Smooth muscle cell (in vitro differentiated cells): ENCODE data around the gene TEX38. TPM values are rescaled to one million over a fixed set of nuclear protein-coding genes. Genes with fewer than 3 reads are reported as not detected.

Source experiments
- DNase-seq: peaks from one replicate; lab custom pipeline; 2025; ENCODE audit not compliant: unreplicated experiment; lab: John Stamatoyannopoulos, UW
- H2AFZ ChIP-seq: fragments of 200-600 bp; sonication (generic); 2 replicates; pipeline ENCODE4 v1.6.0; 2016; ENCODE audit warnings: antibody characterized with exemption, low read depth, mild to moderate bottlenecking
- H3F3A ChIP-seq: fragments of 200-600 bp; sonication (generic); 2 replicates; pipeline ENCODE4 v1.6.0; 2017; ENCODE audit warnings: antibody characterized with exemption, low read depth
- H3K27ac ChIP-seq: fragments of 200-600 bp; sonication (generic); 2 replicates; pipeline ENCODE4 v1.5.1; 2016; ENCODE audit warnings: low read depth, mild to moderate bottlenecking
- H3K27me3 ChIP-seq: fragments of 200-600 bp; sonication (generic); 2 replicates; pipeline ENCODE4 v1.6.1; 2016; ENCODE audit warnings: low read depth, mild to moderate bottlenecking
- H3K36me3 ChIP-seq: fragments of 200-600 bp; sonication (generic); 2 replicates; pipeline ENCODE4 v1.5.1; 2016; ENCODE audit warnings: low read depth
- H3K4me1 ChIP-seq: fragments of 200-600 bp; sonication (generic); 2 replicates; pipeline ENCODE4 v1.5.1; 2016; ENCODE audit warnings: low read depth
- H3K4me2 ChIP-seq: fragments of 200-600 bp; sonication (generic); 2 replicates; pipeline ENCODE4 v1.6.0; 2016; ENCODE audit warnings: mild to moderate bottlenecking
- H3K4me3 ChIP-seq: fragments of 200-600 bp; sonication (generic); 2 replicates; pipeline ENCODE4 v1.5.1; 2016; ENCODE audit warnings: mild to moderate bottlenecking
- H3K79me2 ChIP-seq: fragments of 200-600 bp; sonication (generic); 2 replicates; pipeline ENCODE4 v1.6.0; 2016; ENCODE audit warnings: low read depth, mild to moderate bottlenecking
- H3K9ac ChIP-seq: fragments of 200-600 bp; sonication (generic); 2 replicates; pipeline ENCODE4 v1.6.0; 2016; ENCODE audit warnings: low read depth
- H3K9me3 ChIP-seq: fragments of 200-600 bp; sonication (generic); replicated peaks from 2 replicates; pipeline ENCODE4 v1.5.1; 2016; ENCODE audit warnings: low read depth
- H4K20me1 ChIP-seq: fragments of 200-600 bp; sonication (generic); 2 replicates; pipeline ENCODE4 v1.6.0; 2016; ENCODE audit warnings: low read depth
- WGBS: methylation state at CpG from one replicate; pipeline ENCODE4 v1.1.7; 2016; ENCODE audit warnings: low lambda C conversion rate; 5-methylcytosine and 5-hydroxymethylcytosine counted together
- polyA plus RNA-seq: library from polyadenylated mRNA; unstranded; fragments of >200 nt; fragmentation: Nextera tagmentation; extraction: Ambion mirVana; gene quantifications from 2 replicates; pipeline ENCODE4 v1.2.1, GENCODE V29; 2016
- total RNA-seq: library from RNA; depleted of rRNA; stranded (reverse); fragments of >200 nt; gene quantifications from 2 replicates; pipeline ENCODE4 v1.2.3, GENCODE V29; 2014
- TF ChIP-seq, protein P1 (sequence below): fragments of 200-600 bp; sonication (generic); IDR thresholded peaks from 2 replicates; pipeline ENCODE4 v1.5.1; 2017; ENCODE audit warnings: borderline replicate concordance, mild to moderate bottlenecking, antibody characterized with exemption; ENCODE audit not compliant: insufficient read depth, poor library complexity, severe bottlenecking

Gene TEX38
- total and polyA plus RNA-seq, 2 experiments from 2014 or later: not detected

DNA sequence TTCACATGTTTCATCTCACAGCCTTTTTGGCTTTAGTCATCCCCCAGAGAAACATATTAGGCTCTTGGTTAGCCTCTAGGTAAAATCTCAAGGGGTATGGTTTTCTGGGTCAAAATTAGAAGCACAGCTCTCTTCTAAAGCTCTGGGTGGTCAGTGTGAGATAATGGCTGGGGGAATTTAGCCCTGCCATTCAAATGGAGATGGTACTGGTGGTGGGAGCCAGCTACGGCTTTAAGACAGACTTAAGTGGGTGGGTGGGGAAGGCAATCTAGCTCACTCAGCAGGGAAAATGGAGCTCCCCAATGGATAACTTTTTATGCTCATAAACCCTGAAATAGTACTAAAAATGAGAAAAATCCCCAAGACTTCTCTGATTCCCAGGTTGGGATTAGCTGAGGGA is 5.7 kb downstream of the TEX38 start:
- Histone ChIP-seq H4K20me1 (no peaks in the 10 kb centered on the region), H3F3A (no peaks in the 10 kb centered on the region), H3K4me1 (peaks cover 5% of the 10 kb centered on the region), H3K27ac (no peak overlapping the region), H3K79me2 (no peaks in the 10 kb centered on the region), H3K4me2 (no peak overlapping the region), H3K36me3 (peaks cover 24% of the 10 kb centered on the region), H3K27me3 (no peaks in the 10 kb centered on the region), H3K9me3 (no peaks in the 10 kb centered on the region), H3K4me3 (no peak overlapping the region), H2AFZ (no peak overlapping the region), H3K9ac (no peak overlapping the region)
- 100% methylated on average over 1 of the region's 1 CpG for WGBS
- TF ChIP-seq, protein P1, sequence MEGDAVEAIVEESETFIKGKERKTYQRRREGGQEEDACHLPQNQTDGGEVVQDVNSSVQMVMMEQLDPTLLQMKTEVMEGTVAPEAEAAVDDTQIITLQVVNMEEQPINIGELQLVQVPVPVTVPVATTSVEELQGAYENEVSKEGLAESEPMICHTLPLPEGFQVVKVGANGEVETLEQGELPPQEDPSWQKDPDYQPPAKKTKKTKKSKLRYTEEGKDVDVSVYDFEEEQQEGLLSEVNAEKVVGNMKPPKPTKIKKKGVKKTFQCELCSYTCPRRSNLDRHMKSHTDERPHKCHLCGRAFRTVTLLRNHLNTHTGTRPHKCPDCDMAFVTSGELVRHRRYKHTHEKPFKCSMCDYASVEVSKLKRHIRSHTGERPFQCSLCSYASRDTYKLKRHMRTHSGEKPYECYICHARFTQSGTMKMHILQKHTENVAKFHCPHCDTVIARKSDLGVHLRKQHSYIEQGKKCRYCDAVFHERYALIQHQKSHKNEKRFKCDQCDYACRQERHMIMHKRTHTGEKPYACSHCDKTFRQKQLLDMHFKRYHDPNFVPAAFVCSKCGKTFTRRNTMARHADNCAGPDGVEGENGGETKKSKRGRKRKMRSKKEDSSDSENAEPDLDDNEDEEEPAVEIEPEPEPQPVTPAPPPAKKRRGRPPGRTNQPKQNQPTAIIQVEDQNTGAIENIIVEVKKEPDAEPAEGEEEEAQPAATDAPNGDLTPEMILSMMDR: no peak
- no peak for DNase-seq

DNA sequence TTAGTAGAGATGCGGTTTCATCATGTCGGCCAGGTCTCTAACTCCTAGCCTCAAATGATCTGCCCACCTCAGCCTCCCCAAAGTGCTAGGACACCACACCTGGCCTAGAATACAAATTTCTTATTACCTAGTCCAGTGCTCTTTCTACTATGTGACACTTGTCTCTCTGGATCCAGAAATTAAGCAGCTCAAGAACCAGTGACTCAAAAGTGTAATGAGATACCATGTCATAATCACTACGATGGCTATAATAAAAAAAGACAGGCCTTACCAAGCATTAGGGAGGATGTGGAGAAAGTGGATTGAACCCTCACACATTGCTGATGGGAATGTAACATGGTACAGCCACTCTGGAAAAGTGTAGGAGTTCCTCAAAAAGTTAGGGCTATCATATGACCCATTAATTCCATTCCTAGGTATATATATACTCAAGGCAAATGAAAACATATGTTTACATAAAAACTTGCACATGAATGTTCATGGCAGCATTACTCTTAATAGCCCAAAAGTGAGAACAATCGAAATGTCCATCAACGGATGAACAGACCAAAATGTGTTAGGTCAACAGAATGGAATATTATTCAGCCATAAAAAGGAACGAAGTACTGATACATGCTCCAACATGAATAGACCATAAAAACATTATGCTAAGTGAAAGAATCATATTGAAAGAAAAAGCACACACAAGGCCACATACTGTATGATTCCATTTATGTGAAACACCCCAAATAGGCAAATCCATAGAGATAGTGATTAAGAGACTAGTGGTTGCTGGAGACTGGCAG is 8.3 kb downstream of the TEX38 start:
- WGBS: 98% methylated on average over 6 of the region's 6 CpGs
- peaks cover 49% of the 10 kb centered on the region for H3K36me3 ChIP-seq
- H3F3A ChIP-seq: no peaks in the 10 kb centered on the region
- TF ChIP-seq, protein P1: no peak
- no peaks in the 10 kb centered on the region for H3K27me3 ChIP-seq
- no peak overlapping the region for H3K9ac ChIP-seq
- H3K9me3 ChIP-seq: no peaks in the 10 kb centered on the region
- no peak for DNase-seq
- H3K4me2 ChIP-seq: no peak overlapping the region
- H3K4me1 ChIP-seq: peaks cover 5% of the 10 kb centered on the region
- H4K20me1 ChIP-seq: no peaks in the 10 kb centered on the region
- H3K4me3 ChIP-seq: no peak overlapping the region
- H3K27ac ChIP-seq: no peak overlapping the region
- no peak overlapping the region for H2AFZ ChIP-seq
- no peaks in the 10 kb centered on the region for H3K79me2 ChIP-seq

DNA sequence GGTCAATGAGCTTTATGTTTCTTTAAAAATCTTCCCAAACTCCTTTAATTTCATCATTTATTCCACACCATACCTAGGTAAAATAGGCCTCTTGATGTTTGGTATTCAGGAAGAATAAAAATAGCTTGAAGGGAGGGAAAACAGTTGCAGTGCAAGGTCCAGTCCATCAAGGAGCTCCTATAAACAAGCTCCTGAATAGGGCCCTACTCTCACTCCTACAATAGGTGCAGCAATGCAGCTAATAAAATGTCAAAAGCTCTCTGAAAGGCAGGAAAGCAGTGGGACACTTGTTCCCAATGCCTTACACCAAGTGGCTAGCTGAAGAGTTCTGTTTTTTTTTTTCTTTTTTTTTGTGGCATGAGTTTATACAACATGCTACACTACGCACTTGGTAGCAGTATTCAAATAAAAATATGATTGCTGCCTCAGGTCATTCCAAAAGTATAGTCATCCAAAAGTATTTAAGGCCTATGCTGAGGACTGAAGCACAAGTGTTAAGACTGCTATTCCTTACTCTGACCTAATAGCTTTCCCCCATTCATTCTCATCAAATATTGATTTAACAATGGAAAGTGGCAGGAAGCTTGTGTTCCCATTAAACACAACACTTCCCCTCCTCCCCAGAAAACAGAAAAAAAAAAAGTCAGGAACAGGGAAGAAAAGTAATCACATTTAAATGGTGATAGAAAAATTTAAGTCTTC is 9.8 kb downstream of the TEX38 start:
- Histone ChIP-seq H4K20me1 (no peaks in the 10 kb centered on the region), H3K36me3 (peaks cover 61% of the 10 kb centered on the region), H3K27ac (no peak overlapping the region), H3K79me2 (no peaks in the 10 kb centered on the region), H3K4me3 (no peak overlapping the region), H3F3A (no peaks in the 10 kb centered on the region), H3K9me3 (no peaks in the 10 kb centered on the region), H3K4me2 (no peak overlapping the region), H3K27me3 (no peaks in the 10 kb centered on the region), H3K9ac (no peak overlapping the region), H2AFZ (no peak overlapping the region), H3K4me1 (peaks cover 5% of the 10 kb centered on the region)
- DNase-seq: no peak
- 89% methylated on average over 1 of the region's 1 CpG for WGBS
- TF ChIP-seq, protein P1: no peak

DNA sequence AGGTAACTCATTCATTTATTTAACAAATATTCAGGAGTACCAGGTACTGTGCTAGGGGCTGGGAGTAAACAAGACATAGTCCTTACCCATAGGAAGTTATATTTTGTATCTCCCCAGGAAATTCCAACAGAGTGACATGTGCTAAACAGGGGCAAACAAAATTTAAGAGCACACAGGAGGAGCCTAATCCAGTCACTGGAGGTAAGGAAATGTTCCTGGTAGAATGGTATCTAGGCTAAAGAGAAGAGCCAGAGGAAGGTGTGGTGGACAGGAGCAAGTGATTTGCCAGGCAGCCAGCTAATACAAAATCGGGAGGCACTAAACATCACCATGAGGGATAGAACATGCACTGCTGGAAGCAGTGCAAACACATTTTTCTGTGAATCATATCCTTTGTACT is 10.4 kb downstream of the TEX38 start:
- Histone ChIP-seq H3K4me1 (peaks cover 5% of the 10 kb centered on the region), H2AFZ (no peak overlapping the region), H3K36me3 (peaks cover 63% of the 10 kb centered on the region), H3K9ac (no peak overlapping the region), H4K20me1 (no peaks in the 10 kb centered on the region), H3K9me3 (no peaks in the 10 kb centered on the region), H3K4me3 (no peak overlapping the region), H3F3A (no peaks in the 10 kb centered on the region), H3K27me3 (no peaks in the 10 kb centered on the region), H3K4me2 (no peak overlapping the region), H3K27ac (no peak overlapping the region), H3K79me2 (no peaks in the 10 kb centered on the region)
- TF ChIP-seq, protein P1: no peak
- WGBS: 93% methylated on average over 1 of the region's 1 CpG
- no peak for DNase-seq
